Spleen (tissue), 11 donors: Measurements from ENCODE around the gene TP63. TPM values are rescaled to one million over a fixed set of nuclear protein-coding genes. Genes with fewer than 3 reads are reported as not detected.
"Not testable (repeated sequence)": the region's sequence is repeated elsewhere in the genome, so short reads cannot be mapped to it uniquely, and the experiment has no call there.

Experiments
- DNase-seq: peaks from one replicate; pipeline ENCODE4 v3.0.0-alpha.2; 2020
- H3K27ac ChIP-seq, 8 donors: fragments of 200-600 bp; sonication (generic) in 7 of 8; 1 replicate in 4 of 8; 2 replicates in 4 of 8; pipeline versions ENCODE4 v1.5.0 to v1.8.0; 2016 to 2021; ENCODE audit warnings: inconsistent platforms in 4 of 8, mild to moderate bottlenecking in 4 of 8, moderate library complexity in 1 of 8
- H3K27me3 ChIP-seq, 7 donors: fragments of 200-600 bp; sonication (generic) in 6 of 7; replicated peaks in 1 of 7; 1 replicate in 4 of 7; 2 replicates in 3 of 7; pipeline versions ENCODE4 v1.5.0 to v1.8.0; 2016 to 2021; ENCODE audit warnings: inconsistent platforms in 3 of 7, mild to moderate bottlenecking in 1 of 7
- H3K36me3 ChIP-seq, 6 donors: fragments of 200-600 bp; sonication (generic) in 5 of 6; 1 replicate in 4 of 6; 2 replicates in 2 of 6; pipeline versions ENCODE4 v1.5.0 to v1.8.0; 2016 to 2021; ENCODE audit warnings: inconsistent platforms in 2 of 6
- H3K4me1 ChIP-seq, 6 donors: fragments of 200-600 bp; sonication (generic) in 5 of 6; 1 replicate in 3 of 6; 2 replicates in 3 of 6; pipeline versions ENCODE4 v1.5.0 to v1.8.0; 2016 to 2021; ENCODE audit warnings: inconsistent platforms in 3 of 6
- H3K4me3 ChIP-seq, 8 donors: fragments of 200-600 bp; sonication (generic) in 7 of 8; 1 replicate in 4 of 8; 2 replicates in 4 of 8; pipeline versions ENCODE4 v1.5.0 to v1.8.0; 2016 to 2021; ENCODE audit warnings: inconsistent platforms in 4 of 8, mild to moderate bottlenecking in 4 of 8, moderate library complexity in 2 of 8
- H3K9me3 ChIP-seq, 8 donors: fragments of 200-600 bp; sonication (generic) in 7 of 8; 1 replicate in 4 of 8; 2 replicates in 4 of 8; pipeline versions ENCODE4 v1.5.0 to v1.8.0; 2016 to 2021; ENCODE audit warnings: inconsistent platforms in 4 of 8
- POLR2A ChIP-seq, 3 donors: fragments of 450-650 bp; IDR thresholded peaks; one replicate each; pipeline ENCODE4 v1.5.1; 2017; ENCODE audit warnings: antibody characterized with exemption in 3 of 3, mild to moderate bottlenecking in 1 of 3
- POLR2AphosphoS5 ChIP-seq, 3 donors: sonication (generic); formaldehyde crosslinking; IDR thresholded peaks; one replicate each; pipeline ENCODE4 v1.5.1; 2017; ENCODE audit warnings: antibody characterized with exemption in 3 of 3
- WGBS, 5 donors: extraction: QIAGEN DNeasy Blood & Tissue Kit in 3 of 5; methylation state at CpG; one replicate each; pipeline versions ENCODE4 v1.1.5 to v1.1.7; 2013 to 2018; 5-methylcytosine and 5-hydroxymethylcytosine counted together
- intact Hi-C: fragments of 100-400 bp; cut with DNase I; formaldehyde crosslinking; loops from one replicate; pipeline ENCODE4 v1.15.0; 2023; ENCODE audit warnings: low total_unique reads
- polyA plus RNA-seq, 3 donors: library from polyadenylated mRNA; stranded (reverse); fragments of 200-250 nt; gene quantifications; one replicate each; pipeline ENCODE4 v1.2.1, GENCODE V29; 2013
- total RNA-seq, 7 donors: library from RNA; depleted of rRNA in 3 of 7; stranded (reverse); fragments of >200 nt in 3 of 7; fragmentation: NEBNext Ultra II Directional in 4 of 7; extraction: Animal tissue kit (Norgen Biotek cat#: 25700) in 4 of 7; gene quantifications; one replicate each; pipeline versions ENCODE4 v1.1.0 to v1.2.1, GENCODE V29; 2016 to 2021
- TF ChIP-seq, protein P1 (sequence below), 11 experiments: fragments of 200-600 bp in 7 of 11; fragments of 450-650 bp in 4 of 11; sonication (generic) in 4 of 11; IDR thresholded peaks in 8 of 11; conservative IDR thresholded peaks in 3 of 11; 1 replicate in 7 of 11; 2 replicates in 4 of 11; pipeline versions ENCODE4 v1.4.0 to v1.8.0; 2016 to 2021; ENCODE audit warnings: antibody characterized with exemption in 11 of 11, inconsistent platforms in 4 of 11, mild to moderate bottlenecking in 1 of 11
- donor health status: healthy with polysubstance abuse.
- donor health status: DM: no; HTN: no; CAD: no; lungs with moderate emphysema.
- donor health status: DM: no; HTN: no; CAD: no.
- donor health status: Bipolar disorder and iron deficiency.
- donor health status: healthy.
- donor health status: DM: no; HTN: no; CAD: no.
- donor health status: DM: yes; HTN: yes; CAD: no.

Gene TP63
- total and polyA plus RNA-seq, 10 donors, result 0.09 to 0.68 (median 0.29) TPM

- TF ChIP-seq POLR2A (IDR thresholded peaks at IDR 0.05) (no peak), POLR2AphosphoS5 (IDR thresholded peaks at IDR 0.05) (no peak)
- TF ChIP-seq, protein P1, sequence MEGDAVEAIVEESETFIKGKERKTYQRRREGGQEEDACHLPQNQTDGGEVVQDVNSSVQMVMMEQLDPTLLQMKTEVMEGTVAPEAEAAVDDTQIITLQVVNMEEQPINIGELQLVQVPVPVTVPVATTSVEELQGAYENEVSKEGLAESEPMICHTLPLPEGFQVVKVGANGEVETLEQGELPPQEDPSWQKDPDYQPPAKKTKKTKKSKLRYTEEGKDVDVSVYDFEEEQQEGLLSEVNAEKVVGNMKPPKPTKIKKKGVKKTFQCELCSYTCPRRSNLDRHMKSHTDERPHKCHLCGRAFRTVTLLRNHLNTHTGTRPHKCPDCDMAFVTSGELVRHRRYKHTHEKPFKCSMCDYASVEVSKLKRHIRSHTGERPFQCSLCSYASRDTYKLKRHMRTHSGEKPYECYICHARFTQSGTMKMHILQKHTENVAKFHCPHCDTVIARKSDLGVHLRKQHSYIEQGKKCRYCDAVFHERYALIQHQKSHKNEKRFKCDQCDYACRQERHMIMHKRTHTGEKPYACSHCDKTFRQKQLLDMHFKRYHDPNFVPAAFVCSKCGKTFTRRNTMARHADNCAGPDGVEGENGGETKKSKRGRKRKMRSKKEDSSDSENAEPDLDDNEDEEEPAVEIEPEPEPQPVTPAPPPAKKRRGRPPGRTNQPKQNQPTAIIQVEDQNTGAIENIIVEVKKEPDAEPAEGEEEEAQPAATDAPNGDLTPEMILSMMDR (IDR thresholded peaks at IDR 0.05 in 8 of 11, conservative IDR thresholded peaks at IDR 0.05 in 3 of 11), result no peak
These were observed 28.7 kb upstream of the TP63 start for GRCh38 chr3:189602471-189602870.

DNA sequence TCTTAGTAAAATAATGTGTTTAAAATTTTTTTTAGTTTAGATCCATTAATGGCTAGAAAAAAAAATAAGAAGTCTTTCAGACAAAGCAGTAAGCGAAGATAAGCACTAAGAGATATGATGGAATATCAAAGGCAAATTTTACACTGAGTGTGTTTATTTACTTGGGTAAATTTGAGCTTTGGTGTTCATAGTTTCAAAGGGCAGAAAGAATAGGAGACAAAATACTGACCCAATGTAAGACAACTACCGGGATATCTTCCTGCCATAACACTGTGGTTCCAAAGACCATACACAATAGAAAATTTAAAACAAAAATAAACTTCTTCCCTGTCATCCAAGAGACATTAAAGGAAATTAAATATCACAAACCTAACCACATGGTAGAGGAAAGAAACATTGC is 25.5 kb upstream of the TP63 start:
- TF ChIP-seq POLR2A (IDR thresholded peaks at IDR 0.05) (no peak), POLR2AphosphoS5 (IDR thresholded peaks at IDR 0.05) (no peak)
- TF ChIP-seq, protein P1 (IDR thresholded peaks at IDR 0.05 in 8 of 11, conservative IDR thresholded peaks at IDR 0.05 in 3 of 11), result no peak
- Histone ChIP-seq H3K27me3 (no peaks in the 10 kb centered on the region), H3K9me3 (peaks cover 0 to 28% (median 15%) of the 10 kb centered on the region in 8 donors), H3K36me3 (no peaks in the 10 kb centered on the region), H3K4me3 (no peak overlapping the region), H3K27ac (no peak overlapping the region), H3K4me1 (no peaks in the 10 kb centered on the region)
- intact Hi-C loops, result no loop called here
- 94 to 97% (median 95%) methylated on average over 2 of the region's 2 CpGs for WGBS, 5 donors
- DNase-seq, result no peak

More at GRCh38 chr3:189602471-189602870, 28.7 kb upstream of the TP63 start:
- intact Hi-C loops, result no loop called here
- Histone ChIP-seq H3K4me3 (no peak overlapping the region), H3K27me3 (no peaks in the 10 kb centered on the region), H3K27ac (no peak overlapping the region), H3K36me3 (no peaks in the 10 kb centered on the region), H3K4me1 (no peaks in the 10 kb centered on the region), H3K9me3 (peaks cover 0 to 15% (median 8%) of the 10 kb centered on the region in 8 donors)
- no peak for DNase-seq
- WGBS, 5 donors, result 86 to 96% (median 91%) methylated on average over 5 of the region's 5 CpGs

DNA sequence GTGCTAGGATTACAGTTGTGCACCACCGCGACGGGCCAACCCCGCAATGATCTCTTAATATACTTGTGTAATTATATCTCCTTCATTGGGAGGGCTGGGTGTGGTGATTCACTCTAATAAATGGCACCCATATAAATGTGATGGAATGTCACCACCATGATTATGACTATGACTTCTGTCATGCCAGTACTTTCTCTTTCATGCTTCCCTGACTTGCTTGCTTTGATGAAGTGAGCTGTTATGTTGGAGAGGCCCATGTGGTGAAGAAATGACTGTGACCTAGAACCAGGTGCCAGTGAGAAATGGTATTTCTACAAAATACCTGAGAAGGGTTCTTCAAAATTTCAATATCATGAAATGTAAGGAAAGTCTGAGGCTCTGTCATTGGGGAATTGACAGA is 24.4 kb upstream of the TP63 start:
- intact Hi-C loops, result no loop called here
- no peak for DNase-seq
- H3K9me3 ChIP-seq, result peaks cover 0 to 39% (median 18%) of the 10 kb centered on the region in 8 donors
- no peak overlapping the region for H3K4me3 ChIP-seq
- no peak overlapping the region for H3K27ac ChIP-seq
- no peaks in the 10 kb centered on the region for H3K36me3 ChIP-seq
- WGBS, 5 donors, result 95 to 99% (median 96%) methylated on average over 4 of the region's 4 CpGs
- H3K4me1 ChIP-seq, result no peaks in the 10 kb centered on the region
- TF ChIP-seq POLR2A (IDR thresholded peaks at IDR 0.05) (no peak), POLR2AphosphoS5 (IDR thresholded peaks at IDR 0.05) (no peak)
- TF ChIP-seq, protein P1 (IDR thresholded peaks at IDR 0.05 in 8 of 11, conservative IDR thresholded peaks at IDR 0.05 in 3 of 11), result no peak
- H3K27me3 ChIP-seq, result no peaks in the 10 kb centered on the region

- intact Hi-C loops, H3K27ac ChIP-seq, H3K4me3 ChIP-seq, DNase-seq, H3K27me3 ChIP-seq, H3K36me3 ChIP-seq, H3K4me1 ChIP-seq: not testable (repeated sequence)
- H3K9me3 ChIP-seq, result peaks cover 0 to 27% (median 10%) of the 10 kb centered on the region in 8 donors
- WGBS, 5 donors, result 34 to 56% (median 38%) methylated on average over 2 of the region's 2 CpGs
These were observed 18.5 kb upstream of the TP63 start for GRCh38 chr3:189612641-189613040.

- Histone ChIP-seq H3K27me3 (no peaks in the 10 kb centered on the region), H3K4me1 (no peaks in the 10 kb centered on the region), H3K27ac (no peak overlapping the region), H3K4me3 (no peak overlapping the region), H3K9me3 (peaks cover 0 to 27% (median 10%) of the 10 kb centered on the region in 8 donors), H3K36me3 (no peaks in the 10 kb centered on the region)
- DNase-seq, result no peak
- 80 to 95% (median 89%) methylated on average over 1 of the region's 1 CpG for WGBS, 5 donors
- intact Hi-C loops, result no loop called here
- TF ChIP-seq POLR2AphosphoS5 (IDR thresholded peaks at IDR 0.05) (no peak), POLR2A (IDR thresholded peaks at IDR 0.05) (no peak)
- TF ChIP-seq, protein P1 (IDR thresholded peaks at IDR 0.05 in 8 of 11, conservative IDR thresholded peaks at IDR 0.05 in 3 of 11), result no peak
These were observed 18.1 kb upstream of the TP63 start for GRCh38 chr3:189613122-189613521.
